Activated CD8-positive, alpha-beta T cell treated with anti-CD3 and anti-CD28 coated beads for 36 hours (primary cell): ENCODE data around the gene DAPK2. TPM values are rescaled to one million over a fixed set of nuclear protein-coding genes. Genes with fewer than 3 reads are reported as not detected.

ENCODE experiments used
- ATAC-seq: fragments of 200-7000 bp; cut with Tn5 transposase; one replicate; pipeline ENCODE4 v1.10.0; 2021; ENCODE audit warnings: mild to moderate bottlenecking, moderate library complexity
- CTCF ChIA-PET: fragments of 350-600 bp; sonication (Branson Sonifier 250); formaldehyde crosslinking; loops from one replicate; lab custom pipeline; 2021; ENCODE audit warnings: antibody characterized with exemption; lab: Charles Lee
- POLR2A ChIA-PET: fragments of 350-600 bp; sonication (Branson Sonifier 250); formaldehyde crosslinking; loops from one replicate; lab custom pipeline; 2021; ENCODE audit warnings: antibody characterized with exemption; lab: Charles Lee
- DNase-seq: peaks from one replicate; pipeline ENCODE4 v3.0.0-alpha.2; 2020
- H3K27ac Mint-ChIP-seq: one replicate; pipeline ENCODE4 v1.8.0; 2021; ENCODE audit warnings: mild to moderate bottlenecking, mixed read lengths
- H3K27me3 Mint-ChIP-seq: one replicate; pipeline ENCODE4 v1.8.0; 2021; ENCODE audit warnings: mixed read lengths
- H3K36me3 Mint-ChIP-seq: one replicate; pipeline ENCODE4 v1.8.0; 2021; ENCODE audit warnings: low read depth, mixed read lengths
- H3K4me1 Mint-ChIP-seq: one replicate; pipeline ENCODE4 v1.8.0; 2021; ENCODE audit warnings: low read depth, mixed read lengths
- H3K4me3 Mint-ChIP-seq: one replicate; pipeline ENCODE4 v1.8.0; 2021; ENCODE audit warnings: mild to moderate bottlenecking, moderate library complexity, mixed read lengths
- H3K9me3 Mint-ChIP-seq: one replicate; pipeline ENCODE4 v1.8.0; 2021; ENCODE audit warnings: mixed read lengths
- intact Hi-C: fragments of 100-400 bp; cut with micrococcal nuclease; formaldehyde crosslinking; loops from one replicate; pipeline ENCODE4 v1.10.0; 2022
- total RNA-seq, 2 experiments: library from RNA; stranded (reverse); gene quantifications; one replicate each; pipeline ENCODE4 v1.2.3, GENCODE V29; 2021
- TF ChIP-seq, protein P1 (sequence below): fragments of 200-600 bp; IDR thresholded peaks from one replicate; pipeline ENCODE4 v1.8.0; 2022; ENCODE audit warnings: antibody characterized with exemption, mild to moderate bottlenecking

DAPK2 gene
- total RNA-seq, 2 experiments from 2014 or later: 1.2 to 1.5 TPM

- H3K27ac Mint-ChIP-seq: no peak overlapping the region
Observed at GRCh38 chr15:64022571-64022970, 23.7 kb downstream of the DAPK2 start.

DNA sequence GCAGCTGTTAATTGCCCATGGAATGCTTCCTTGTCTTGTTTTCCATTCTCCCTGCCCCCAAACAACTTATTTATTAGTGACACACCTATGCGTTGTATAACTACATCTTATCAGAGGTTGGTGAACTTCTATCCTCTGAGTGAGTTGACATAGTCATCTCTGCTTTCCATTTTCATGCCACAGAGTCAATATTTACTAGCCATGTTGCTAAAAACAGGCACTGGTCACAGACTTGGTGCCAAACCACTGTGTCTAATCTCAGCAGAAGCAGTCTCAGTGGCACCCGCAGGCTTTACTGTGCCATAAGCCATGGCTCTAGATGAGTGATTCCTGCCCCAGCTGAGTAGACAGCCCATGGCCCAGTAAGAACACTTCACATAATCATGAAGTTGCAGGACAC lies 26.5 kb downstream of the DAPK2 start:
- no peak for ATAC-seq
- ChIA-PET CTCF (interaction anchor here (1.0 kb wide), 1 partner anchor 267 kb away, joined by 3 read pairs; no protein-coding TSS in a partner anchor), POLR2A (interaction anchor here (0.6 kb wide), 1 partner anchor 355 kb away, joined by 3 read pairs; no protein-coding TSS in a partner anchor)
- Mint-ChIP-seq H3K9me3 (no peaks in the 10 kb centered on the region), H3K27me3 (no peaks in the 10 kb centered on the region), H3K27ac (no peak overlapping the region), H3K36me3 (no peaks in the 10 kb centered on the region), H3K4me3 (no peak overlapping the region), H3K4me1 (no peaks in the 10 kb centered on the region)
- intact Hi-C loops: no loop called here
- TF ChIP-seq, protein P1, sequence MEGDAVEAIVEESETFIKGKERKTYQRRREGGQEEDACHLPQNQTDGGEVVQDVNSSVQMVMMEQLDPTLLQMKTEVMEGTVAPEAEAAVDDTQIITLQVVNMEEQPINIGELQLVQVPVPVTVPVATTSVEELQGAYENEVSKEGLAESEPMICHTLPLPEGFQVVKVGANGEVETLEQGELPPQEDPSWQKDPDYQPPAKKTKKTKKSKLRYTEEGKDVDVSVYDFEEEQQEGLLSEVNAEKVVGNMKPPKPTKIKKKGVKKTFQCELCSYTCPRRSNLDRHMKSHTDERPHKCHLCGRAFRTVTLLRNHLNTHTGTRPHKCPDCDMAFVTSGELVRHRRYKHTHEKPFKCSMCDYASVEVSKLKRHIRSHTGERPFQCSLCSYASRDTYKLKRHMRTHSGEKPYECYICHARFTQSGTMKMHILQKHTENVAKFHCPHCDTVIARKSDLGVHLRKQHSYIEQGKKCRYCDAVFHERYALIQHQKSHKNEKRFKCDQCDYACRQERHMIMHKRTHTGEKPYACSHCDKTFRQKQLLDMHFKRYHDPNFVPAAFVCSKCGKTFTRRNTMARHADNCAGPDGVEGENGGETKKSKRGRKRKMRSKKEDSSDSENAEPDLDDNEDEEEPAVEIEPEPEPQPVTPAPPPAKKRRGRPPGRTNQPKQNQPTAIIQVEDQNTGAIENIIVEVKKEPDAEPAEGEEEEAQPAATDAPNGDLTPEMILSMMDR: no peak
- no peak for DNase-seq

More at GRCh38 chr15:64022571-64022970, 23.7 kb downstream of the DAPK2 start:
- no peak overlapping the region for H3K4me3 Mint-ChIP-seq
- H3K9me3 Mint-ChIP-seq: no peaks in the 10 kb centered on the region
- ChIA-PET POLR2A (interaction anchor here (0.8 to 2.1 kb wide), 3 partner anchors 9 to 15 kb away, joined by 3 to 10 read pairs (median 4); no protein-coding TSS in a partner anchor), CTCF (interaction anchor here (2.2 kb wide), 1 partner anchor 24 kb away, joined by 11 read pairs; the partner anchor contains the start of gene DAPK2)
- ATAC-seq: no peak
- H3K36me3 Mint-ChIP-seq: no peaks in the 10 kb centered on the region
- intact Hi-C loops: no loop called here
- H3K27me3 Mint-ChIP-seq: no peaks in the 10 kb centered on the region
- H3K4me1 Mint-ChIP-seq: peaks cover under 1% of the 10 kb centered on the region
- TF ChIP-seq, protein P1: no peak
- no peak for DNase-seq

GRCh38 chr15:64017591-64018163 lies 28.6 kb downstream of the DAPK2 start:
- Mint-ChIP-seq H3K4me1 (peaks cover 5% of the 10 kb centered on the region), H3K9me3 (no peaks in the 10 kb centered on the region), H3K27me3 (no peaks in the 10 kb centered on the region), H3K27ac (no peak overlapping the region), H3K36me3 (no peaks in the 10 kb centered on the region), H3K4me3 (no peak overlapping the region)
- TF ChIP-seq, protein P1: no peak
- ChIA-PET POLR2A (no interaction called here), CTCF (no interaction called here)
- ATAC-seq: no peak
- intact Hi-C loops: no loop called here
- DNase-seq: no peak

DNA sequence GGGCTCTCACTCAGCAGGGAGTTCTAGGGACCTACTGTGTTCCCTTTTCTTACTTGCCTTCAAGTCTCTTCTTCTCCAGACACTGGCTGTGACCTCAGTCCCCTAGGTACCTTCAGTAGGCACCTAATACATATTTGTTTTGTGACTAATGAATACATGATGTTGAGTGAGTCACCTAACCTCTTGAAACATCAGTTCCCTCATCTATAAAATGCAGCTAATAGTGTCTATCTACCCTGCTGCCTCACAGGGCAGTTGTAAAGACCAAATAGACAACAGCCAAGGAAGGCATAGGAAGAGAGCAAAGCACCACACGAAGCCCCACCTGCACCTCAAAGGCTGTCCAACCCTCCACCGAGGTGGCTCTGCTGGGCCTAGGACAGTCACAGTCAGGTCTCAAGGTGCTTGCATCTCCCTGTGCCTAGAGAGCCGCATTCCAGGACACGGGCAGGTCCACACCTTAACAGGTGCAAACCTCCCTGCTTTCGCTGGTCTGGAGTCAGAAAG lies 29.1 kb downstream of the DAPK2 start:
- no peak overlapping the region for H3K4me3 Mint-ChIP-seq
- DNase-seq (no peak), ATAC-seq (peak; percentile 30)
- ChIA-PET POLR2A (no interaction called here), CTCF (no interaction called here)
- TF ChIP-seq, protein P1: no peak
- H3K27me3 Mint-ChIP-seq: no peaks in the 10 kb centered on the region
- no peaks in the 10 kb centered on the region for H3K9me3 Mint-ChIP-seq
- H3K27ac Mint-ChIP-seq: no peak overlapping the region
- peaks cover 5% of the 10 kb centered on the region for H3K4me1 Mint-ChIP-seq
- no peaks in the 10 kb centered on the region for H3K36me3 Mint-ChIP-seq
- intact Hi-C loops: no loop called here

DNA sequence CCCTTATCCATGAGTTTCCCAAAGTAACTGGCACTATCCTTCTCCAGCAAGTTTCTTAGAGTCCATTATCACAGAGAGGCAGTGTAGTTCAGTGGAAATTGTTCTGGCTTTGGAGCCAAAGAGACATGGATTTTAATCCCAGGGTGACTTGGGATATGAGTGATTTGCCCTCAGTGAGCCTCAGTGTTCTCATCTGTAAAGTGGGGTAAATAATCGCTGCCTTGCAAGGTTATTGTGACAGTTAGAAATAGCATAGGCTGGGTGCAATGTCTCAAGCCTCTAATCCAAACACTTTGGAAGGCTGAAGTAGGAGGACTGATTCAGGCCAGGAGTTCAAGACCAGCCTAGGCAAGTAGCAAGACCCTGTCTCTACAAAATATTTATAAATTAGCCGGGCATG lies 30.0 kb downstream of the DAPK2 start:
- Mint-ChIP-seq H3K4me3 (no peak overlapping the region), H3K36me3 (no peaks in the 10 kb centered on the region), H3K4me1 (peaks cover 10% of the 10 kb centered on the region), H3K27me3 (no peaks in the 10 kb centered on the region), H3K9me3 (no peaks in the 10 kb centered on the region), H3K27ac (no peak overlapping the region)
- TF ChIP-seq, protein P1: no peak
- no peak for ATAC-seq
- DNase-seq: no peak
- intact Hi-C loops: no loop called here
- ChIA-PET POLR2A (no interaction called here), CTCF (no interaction called here)
